Ascending aorta (tissue), 2 donors: Measurements from ENCODE around the gene CHN2. TPM values are rescaled to one million over a fixed set of nuclear protein-coding genes. Genes with fewer than 3 reads are reported as not detected.

Source experiments
- DNase-seq, 2 donors: peaks; one replicate each; pipeline ENCODE4 v3.0.0-alpha.2; 2019; ENCODE audit warnings: low spot score in 2 of 2
- H3K27ac ChIP-seq, 2 donors: fragments of 200-600 bp; sonication (generic); one replicate each; pipeline ENCODE4 v1.5.1; 2016 to 2017; ENCODE audit warnings: mild to moderate bottlenecking in 1 of 2
- H3K27me3 ChIP-seq: fragments of 200-600 bp; sonication (generic); one replicate; pipeline ENCODE4 v1.5.1; 2017
- H3K36me3 ChIP-seq, 2 donors: fragments of 200-600 bp; sonication (generic); one replicate each; pipeline ENCODE4 v1.5.1; 2016
- H3K4me1 ChIP-seq, 2 donors: fragments of 200-600 bp; sonication (generic); one replicate each; pipeline ENCODE4 v1.5.1; 2016 to 2017; ENCODE audit warnings: mild to moderate bottlenecking in 1 of 2
- H3K4me3 ChIP-seq, 2 donors: fragments of 200-600 bp; sonication (generic); one replicate each; pipeline ENCODE4 v1.5.1; 2016 to 2017; ENCODE audit warnings: mild to moderate bottlenecking in 1 of 2
- H3K9me3 ChIP-seq, 2 donors: fragments of 200-600 bp; sonication (generic); one replicate each; pipeline ENCODE4 v1.5.1; 2016
- CTCF ChIP-seq, 3 experiments: fragments of 200-600 bp in 2 of 3; fragments of 450-650 bp in 1 of 3; sonication (generic) in 2 of 3; IDR thresholded peaks; one replicate each; pipeline ENCODE4 v1.5.1; 2016 to 2019; ENCODE audit warnings: antibody characterized with exemption in 3 of 3, mild to moderate bottlenecking in 1 of 3, moderate library complexity in 1 of 3
- intact Hi-C: fragments of 100-400 bp; cut with DNase I; formaldehyde crosslinking; loops from one replicate; pipeline ENCODE4 v1.15.1; 2023
- total RNA-seq: library from RNA; depleted of rRNA; stranded (reverse); fragments of >200 nt; gene quantifications from one replicate; pipeline ENCODE4 v1.1.0, GENCODE V29; 2016

Gene CHN2
- total RNA-seq, 1 donor from 2014 or later: 8.7 TPM

GRCh38 chr7:29435167-29435566, 240.6 kb downstream of the CHN2 start:
- intact Hi-C loops: no loop called here
- Histone ChIP-seq H3K4me3 (no peak overlapping the region), H3K27ac (no peak overlapping the region), H3K9me3 (no peaks in the 10 kb centered on the region), H3K4me1 (no peaks in the 10 kb centered on the region), H3K27me3 (no peaks in the 10 kb centered on the region), H3K36me3 (no peaks in the 10 kb centered on the region)
- no peak for TF ChIP-seq CTCF (IDR thresholded peaks at IDR 0.05)
- no peak for DNase-seq

GRCh38 chr7:29435902-29436301, 241.3 kb downstream of the CHN2 start:
- Histone ChIP-seq H3K4me3 (no peak overlapping the region), H3K9me3 (no peaks in the 10 kb centered on the region), H3K36me3 (no peaks in the 10 kb centered on the region), H3K4me1 (no peaks in the 10 kb centered on the region), H3K27me3 (no peaks in the 10 kb centered on the region), H3K27ac (no peak overlapping the region)
- no peak for DNase-seq
- intact Hi-C loops: no loop called here
- no peak for TF ChIP-seq CTCF (IDR thresholded peaks at IDR 0.05)

- Histone ChIP-seq H3K4me3 (no peak overlapping the region), H3K36me3 (no peaks in the 10 kb centered on the region), H3K27me3 (no peaks in the 10 kb centered on the region), H3K4me1 (no peaks in the 10 kb centered on the region), H3K9me3 (no peaks in the 10 kb centered on the region), H3K27ac (no peak overlapping the region)
- intact Hi-C loops: no loop called here
- DNase-seq: no peak
- TF ChIP-seq CTCF (IDR thresholded peaks at IDR 0.05): no peak
Observed at GRCh38 chr7:29442146-29442545, 247.6 kb downstream of the CHN2 start.

- no peak for TF ChIP-seq CTCF (IDR thresholded peaks at IDR 0.05)
- intact Hi-C loops: no loop called here
- H3K27me3 ChIP-seq: no peaks in the 10 kb centered on the region
Observed at GRCh38 chr7:29443552-29443951, 249.0 kb downstream of the CHN2 start.

GRCh38 chr7:29444267-29444666, 249.7 kb downstream of the CHN2 start:
- H3K36me3 ChIP-seq: no peaks in the 10 kb centered on the region
- intact Hi-C loops: no loop called here
- no peak overlapping the region for H3K27ac ChIP-seq
- no peak for TF ChIP-seq CTCF (IDR thresholded peaks at IDR 0.05)
- no peaks in the 10 kb centered on the region for H3K27me3 ChIP-seq
- no peaks in the 10 kb centered on the region for H3K4me1 ChIP-seq
- DNase-seq: no peak
- no peaks in the 10 kb centered on the region for H3K9me3 ChIP-seq
- H3K4me3 ChIP-seq: no peak overlapping the region

More at GRCh38 chr7:29443552-29443951, 249.0 kb downstream of the CHN2 start:
- Histone ChIP-seq H3K9me3 (no peaks in the 10 kb centered on the region), H3K36me3 (no peaks in the 10 kb centered on the region), H3K4me1 (no peaks in the 10 kb centered on the region), H3K4me3 (no peak overlapping the region), H3K27ac (no peak overlapping the region)
- DNase-seq: no peak

- no peak for DNase-seq
- Histone ChIP-seq H3K36me3 (no peaks in the 10 kb centered on the region), H3K4me3 (no peak overlapping the region), H3K9me3 (no peaks in the 10 kb centered on the region), H3K27me3 (no peaks in the 10 kb centered on the region), H3K27ac (no peak overlapping the region), H3K4me1 (no peaks in the 10 kb centered on the region)
- no peak for TF ChIP-seq CTCF (IDR thresholded peaks at IDR 0.05)
- intact Hi-C loops: no loop called here
Observed at GRCh38 chr7:29445736-29446135, 251.2 kb downstream of the CHN2 start.
